A673 (cell line): ENCODE data around the gene ELP5.

Experiments
- CTCF ChIP-seq: fragments of 300-800, 200-600 bp; sonication (generic); conservative IDR thresholded peaks from 2 replicates; pipeline ENCODE4 v1.5.1; 2017; ENCODE audit warnings: low read depth, mild to moderate bottlenecking, antibody characterized with exemption, low read length, moderate library complexity, mixed read lengths
- EZH2 ChIP-seq: fragments of 200-600 bp; sonication (generic); IDR thresholded peaks from 2 replicates; pipeline ENCODE4 v1.6.1; 2017; ENCODE audit warnings: borderline replicate concordance, low read depth, mild to moderate bottlenecking, mixed read lengths, antibody characterized with exemption, low read length; ENCODE audit not compliant: poor library complexity, severe bottlenecking

DNA sequence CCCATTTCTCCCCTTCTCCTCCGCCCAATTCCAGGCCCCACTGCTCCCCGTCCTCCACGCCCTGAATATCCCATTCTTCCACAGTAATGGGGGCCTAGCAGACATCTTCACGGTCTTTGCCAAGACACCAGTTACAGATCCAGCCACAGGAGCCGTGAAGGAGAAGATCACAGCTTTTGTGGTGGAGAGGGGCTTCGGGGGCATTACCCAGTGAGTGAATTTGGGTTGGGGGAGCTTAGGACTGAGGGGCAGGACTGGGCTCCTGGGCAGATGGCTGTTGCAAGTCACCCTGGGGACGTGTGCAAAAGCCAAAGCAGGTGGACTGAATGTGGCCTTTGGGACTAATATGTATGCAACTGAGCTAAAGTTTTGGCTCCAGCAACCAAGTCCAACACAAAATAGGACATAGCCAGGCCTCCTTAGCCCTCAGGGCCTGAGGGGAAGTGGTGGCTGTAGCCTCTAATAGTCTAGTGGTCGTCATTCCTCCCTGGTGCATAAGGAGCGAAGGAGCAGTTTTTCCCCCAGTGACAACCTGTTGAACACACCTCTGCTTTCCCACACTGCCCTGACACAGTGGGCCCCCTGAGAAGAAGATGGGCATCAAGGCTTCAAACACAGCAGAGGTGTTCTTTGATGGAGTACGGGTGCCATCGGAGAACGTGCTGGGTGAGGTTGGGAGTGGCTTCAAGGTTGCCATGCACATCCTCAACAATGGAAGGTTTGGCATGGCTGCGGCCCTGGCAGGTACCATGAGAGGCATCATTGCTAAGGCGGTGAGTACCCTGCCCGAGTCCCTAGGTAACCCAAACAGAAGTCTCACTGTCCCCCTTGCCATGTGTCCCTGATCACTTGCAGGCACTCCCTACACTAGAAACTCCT, 29.7 kb upstream of the ELP5 start:
- TF ChIP-seq CTCF: no peak
- TF ChIP-seq EZH2: no peak
